Measurements from ENCODE around the gene AMOTL2.

Gene AMOTL2

GRCh38 chr3:134406331-134407238, 32.3 kb upstream of the AMOTL2 start:
- no peak for DNase-seq (ENCODE audit: low read depth)
- H3K4me3 ChIP-seq (ENCODE audit: low read length): peak overlapping the region; percentile 58
- no peak for TF ChIP-seq CTCF (conservative IDR thresholded peaks at IDR 0.05; ENCODE audit: low read depth, low read length)

GRCh38 chr3:134404366-134404885, 30.2 kb upstream of the AMOTL2 start:
- no peak for TF ChIP-seq CTCF (conservative IDR thresholded peaks at IDR 0.05; ENCODE audit: low read depth, low read length)
- no peak for DNase-seq (ENCODE audit: low read depth)

GRCh38 chr3:134397755-134398154, 23.5 kb upstream of the AMOTL2 start:
- no peak overlapping the region for H3K4me3 ChIP-seq (ENCODE audit: low read length)
- TF ChIP-seq CTCF (conservative IDR thresholded peaks at IDR 0.05; ENCODE audit: low read depth, low read length): no peak
- no peak for DNase-seq (ENCODE audit: low read depth)

More at GRCh38 chr3:134404366-134404885, 30.2 kb upstream of the AMOTL2 start:
- H3K4me3 ChIP-seq (ENCODE audit: low read length): no peak overlapping the region

GRCh38 chr3:134395103-134395502, 20.9 kb upstream of the AMOTL2 start:
- no peak for DNase-seq (ENCODE audit: low read depth)
- TF ChIP-seq CTCF (conservative IDR thresholded peaks at IDR 0.05; ENCODE audit: low read depth, low read length): no peak
- no peak overlapping the region for H3K4me3 ChIP-seq (ENCODE audit: low read length)

GRCh38 chr3:134394380-134394779, 20.1 kb upstream of the AMOTL2 start:
- TF ChIP-seq CTCF (conservative IDR thresholded peaks at IDR 0.05; ENCODE audit: low read depth, low read length): no peak
- no peak for DNase-seq (ENCODE audit: low read depth)
- H3K4me3 ChIP-seq (ENCODE audit: low read length): no peak overlapping the region

- TF ChIP-seq CTCF (conservative IDR thresholded peaks at IDR 0.05; ENCODE audit: low read depth, low read length): no peak
- no peak for DNase-seq (ENCODE audit: low read depth)
- no peak overlapping the region for H3K4me3 ChIP-seq (ENCODE audit: low read length)
Observed at GRCh38 chr3:134393074-134393473, 18.8 kb upstream of the AMOTL2 start.

Measured in retinal pigment epithelial cell (primary cell).